Effector memory CD4-positive, alpha-beta T cell (primary cell): ENCODE measurements around the gene PRDM5.

Experiments
- DNase-seq, 3 donors: peaks; one replicate each; pipeline ENCODE4 v3.0.0-alpha.2; 2020
- H3K27ac ChIP-seq: 2 replicates; pipeline ENCODE4 v1.7.0; 2013; ENCODE audit warnings: mild to moderate bottlenecking, low read length, moderate library complexity; ENCODE audit not compliant: insufficient read depth, poor library complexity, severe bottlenecking
- H3K27me3 ChIP-seq: replicated peaks from 2 replicates; pipeline ENCODE4 v1.7.0; 2013; ENCODE audit warnings: mild to moderate bottlenecking, low read length; ENCODE audit not compliant: insufficient read depth, control insufficient read depth, poor library complexity, severe bottlenecking
- H3K36me3 ChIP-seq: 2 replicates; pipeline ENCODE4 v1.7.0; 2013; ENCODE audit warnings: mild to moderate bottlenecking, low read length, moderate library complexity; ENCODE audit not compliant: control insufficient read depth, insufficient read depth
- H3K4me1 ChIP-seq: 2 replicates; pipeline ENCODE4 v1.7.0; 2013; ENCODE audit warnings: low read length, mild to moderate bottlenecking; ENCODE audit not compliant: control insufficient read depth, insufficient read depth, poor library complexity, severe bottlenecking
- H3K4me3 ChIP-seq: 2 replicates; pipeline ENCODE4 v1.7.0; 2013; ENCODE audit warnings: low read length, low read depth, mild to moderate bottlenecking; ENCODE audit not compliant: insufficient read depth, poor library complexity, severe bottlenecking
- H3K9me3 ChIP-seq: 2 replicates; pipeline ENCODE4 v1.7.0; 2013; ENCODE audit warnings: mild to moderate bottlenecking, low read length, moderate library complexity; ENCODE audit not compliant: control insufficient read depth

Gene PRDM5

GRCh38 chr4:120916937-120917336 lies 5.6 kb downstream of the PRDM5 start:
- H3K27me3 ChIP-seq: peaks cover 3% of the 10 kb centered on the region
- H3K4me3 ChIP-seq: no peak overlapping the region
- no peak overlapping the region for H3K27ac ChIP-seq
- no peaks in the 10 kb centered on the region for H3K9me3 ChIP-seq
- no peak for DNase-seq
- no peaks in the 10 kb centered on the region for H3K36me3 ChIP-seq
- peaks cover 7% of the 10 kb centered on the region for H3K4me1 ChIP-seq

GRCh38 chr4:120915336-120915735 lies 7.2 kb downstream of the PRDM5 start:
- H3K27me3 ChIP-seq: no peaks in the 10 kb centered on the region
- H3K27ac ChIP-seq: no peak overlapping the region

GRCh38 chr4:120903419-120903818 lies 19.1 kb downstream of the PRDM5 start:
- no peak overlapping the region for H3K4me3 ChIP-seq
- H3K9me3 ChIP-seq: no peaks in the 10 kb centered on the region
- no peaks in the 10 kb centered on the region for H3K36me3 ChIP-seq

More at GRCh38 chr4:120915336-120915735, 7.2 kb downstream of the PRDM5 start:
- Histone ChIP-seq H3K36me3 (no peaks in the 10 kb centered on the region), H3K9me3 (no peaks in the 10 kb centered on the region), H3K4me3 (no peak overlapping the region), H3K4me1 (no peaks in the 10 kb centered on the region)
- DNase-seq: no peak

GRCh38 chr4:120902925-120903324 lies 19.6 kb downstream of the PRDM5 start:
- no peak overlapping the region for H3K27ac ChIP-seq
- H3K27me3 ChIP-seq: no peaks in the 10 kb centered on the region
- DNase-seq: no peak
- no peaks in the 10 kb centered on the region for H3K36me3 ChIP-seq
- no peaks in the 10 kb centered on the region for H3K9me3 ChIP-seq
- H3K4me1 ChIP-seq: no peaks in the 10 kb centered on the region
- H3K4me3 ChIP-seq: no peak overlapping the region

More at GRCh38 chr4:120903419-120903818, 19.1 kb downstream of the PRDM5 start:
- no peaks in the 10 kb centered on the region for H3K4me1 ChIP-seq
- DNase-seq: no peak
- H3K27ac ChIP-seq: no peak overlapping the region
- H3K27me3 ChIP-seq: no peaks in the 10 kb centered on the region

- no peaks in the 10 kb centered on the region for H3K9me3 ChIP-seq
- no peak overlapping the region for H3K4me3 ChIP-seq
- no peak for DNase-seq
- H3K27ac ChIP-seq: no peak overlapping the region
- H3K4me1 ChIP-seq: no peaks in the 10 kb centered on the region
- no peaks in the 10 kb centered on the region for H3K27me3 ChIP-seq
- no peaks in the 10 kb centered on the region for H3K36me3 ChIP-seq
Observed at GRCh38 chr4:120901731-120902130, 20.8 kb downstream of the PRDM5 start.

GRCh38 chr4:120897981-120898719 lies 24.4 kb downstream of the PRDM5 start:
- no peak overlapping the region for H3K4me3 ChIP-seq
- H3K27me3 ChIP-seq: no peaks in the 10 kb centered on the region
- H3K4me1 ChIP-seq: no peaks in the 10 kb centered on the region
- H3K36me3 ChIP-seq: no peaks in the 10 kb centered on the region
- DNase-seq: no peak
- H3K27ac ChIP-seq: no peak overlapping the region
- no peaks in the 10 kb centered on the region for H3K9me3 ChIP-seq

GRCh38 chr4:120895554-120895953 lies 27.0 kb downstream of the PRDM5 start:
- Histone ChIP-seq H3K27ac (no peak overlapping the region), H3K36me3 (no peaks in the 10 kb centered on the region), H3K4me1 (no peaks in the 10 kb centered on the region), H3K4me3 (no peak overlapping the region), H3K9me3 (no peaks in the 10 kb centered on the region), H3K27me3 (no peaks in the 10 kb centered on the region)
- DNase-seq: no peak

- Histone ChIP-seq H3K4me3 (no peak overlapping the region), H3K4me1 (no peaks in the 10 kb centered on the region), H3K27ac (no peak overlapping the region), H3K36me3 (no peaks in the 10 kb centered on the region), H3K27me3 (no peaks in the 10 kb centered on the region), H3K9me3 (no peaks in the 10 kb centered on the region)
- no peak for DNase-seq
Observed at GRCh38 chr4:120893314-120893713, 29.2 kb downstream of the PRDM5 start.

GRCh38 chr4:120886191-120886590 lies 36.3 kb downstream of the PRDM5 start:
- DNase-seq: no peak
- Histone ChIP-seq H3K4me3 (no peak overlapping the region), H3K36me3 (no peaks in the 10 kb centered on the region), H3K9me3 (no peaks in the 10 kb centered on the region), H3K27ac (no peak overlapping the region), H3K4me1 (no peaks in the 10 kb centered on the region), H3K27me3 (no peaks in the 10 kb centered on the region)

GRCh38 chr4:120881846-120882245 lies 40.7 kb downstream of the PRDM5 start:
- Histone ChIP-seq H3K36me3 (no peaks in the 10 kb centered on the region), H3K4me1 (no peaks in the 10 kb centered on the region), H3K4me3 (no peak overlapping the region), H3K27ac (no peak overlapping the region), H3K27me3 (no peaks in the 10 kb centered on the region), H3K9me3 (no peaks in the 10 kb centered on the region)
- DNase-seq: no peak
